HepG2 (cell line): ENCODE measurements around the gene ZNF416. TPM values are rescaled to one million over a fixed set of nuclear protein-coding genes. Genes with fewer than 3 reads are reported as not detected.

Source experiments
- KLF6 ChIP-seq: IDR thresholded peaks from 2 replicates; pipeline ENCODE4 v1.8.0; 2016; ENCODE audit warnings: missing biosample characterization, missing genetic modification reagents
- MYNN ChIP-seq: sonication (generic); formaldehyde crosslinking; IDR thresholded peaks from 2 replicates; pipeline ENCODE4 v1.4.0; 2020; ENCODE audit warnings: mild to moderate bottlenecking, low read depth, missing genetic modification reagents
- SIX4 ChIP-seq: sonication (generic); formaldehyde crosslinking; IDR thresholded peaks from 2 replicates; pipeline ENCODE4 v1.4.0; 2020; ENCODE audit warnings: missing genetic modification reagents
- ZBTB49 ChIP-seq: sonication (generic); formaldehyde crosslinking; IDR thresholded peaks from 2 replicates; pipeline ENCODE4 v1.4.0; 2020; ENCODE audit warnings: missing genetic modification reagents, borderline replicate concordance
- ZFP90 ChIP-seq: sonication (generic); formaldehyde crosslinking; IDR thresholded peaks from 2 replicates; pipeline ENCODE4 v1.8.0; 2022; ENCODE audit warnings: missing genetic modification reagents, mild to moderate bottlenecking, inconsistent platforms, borderline replicate concordance
- ZNF687 ChIP-seq: sonication (generic); formaldehyde crosslinking; IDR thresholded peaks from 2 replicates; pipeline ENCODE4 v1.5.1; 2020; ENCODE audit warnings: mild to moderate bottlenecking, missing genetic modification reagents, moderate library complexity
- polyA plus RNA-seq, 8 experiments: library from polyadenylated mRNA; depleted of rRNA in 3 of 8; stranded (reverse) in 7 of 8; unstranded in 1 of 8; fragments of >200 nt; fragmentation: Illumina TruSeq in 4 of 8; extraction: Trizol in 4 of 8; gene quantifications; 2 replicates each; pipeline versions ENCODE4 v1.2.1 to v1.2.3, GENCODE V29; 2011 to 2016; ENCODE audit warnings: low read depth in 4 of 8, missing spikeins in 1 of 8, mixed read lengths in 1 of 8; ENCODE audit not compliant: insufficient read depth in 1 of 8
- total RNA-seq, 5 experiments: library from RNA; depleted of rRNA; stranded (reverse); fragments of >200 nt; fragmentation: Illumina TruSeq; extraction: Trizol; gene quantifications; 2 replicates each; pipeline ENCODE4 v1.2.3, GENCODE V29; 2016; ENCODE audit warnings: low read depth in 1 of 5

Gene ZNF416
- total and polyA plus RNA-seq, 2 of the 13 experiments (the other 11 are each of a cell fraction or from before 2014, with no cell fraction given), result 1.5 to 5.3 TPM

GRCh38 chr19:57578487-57579205, at the start of gene ZNF416 (continued):
- TF ChIP-seq KLF6 (0 out of 2 replicates have a peak, but pooled peaks have one; percentile 20), ZNF687 (CRISPR knock-in tag) (peak; percentile 81), ZBTB49 (CRISPR knock-in tag) (no peak), SIX4 (peak; percentile 30; the same call in 1 of the 2 replicates), ZFP90 (peak; percentile 69; the same call in 1 of the 2 replicates), MYNN (CRISPR knock-in tag) (peak; percentile 30; the same call in 1 of the 2 replicates)
- TF ChIP-seq, all 625 proteins: peak for 181
